Activated CD8-positive, alpha-beta T cell treated with anti-CD3 and anti-CD28 coated beads for 36 hours (primary cell): Measurements from ENCODE around the gene DUSP5. TPM values are rescaled to one million over a fixed set of nuclear protein-coding genes. Genes with fewer than 3 reads are reported as not detected.

ENCODE experiments used
- ATAC-seq: fragments of 200-7000 bp; cut with Tn5 transposase; one replicate; pipeline ENCODE4 v1.10.0; 2021; ENCODE audit warnings: mild to moderate bottlenecking, moderate library complexity
- CTCF ChIA-PET: fragments of 350-600 bp; sonication (Branson Sonifier 250); formaldehyde crosslinking; loops from one replicate; lab custom pipeline; 2021; ENCODE audit warnings: antibody characterized with exemption; lab: Charles Lee
- POLR2A ChIA-PET: fragments of 350-600 bp; sonication (Branson Sonifier 250); formaldehyde crosslinking; loops from one replicate; lab custom pipeline; 2021; ENCODE audit warnings: antibody characterized with exemption; lab: Charles Lee
- DNase-seq: peaks from one replicate; pipeline ENCODE4 v3.0.0-alpha.2; 2020
- H3K27ac Mint-ChIP-seq: one replicate; pipeline ENCODE4 v1.8.0; 2021; ENCODE audit warnings: mild to moderate bottlenecking, mixed read lengths
- H3K27me3 Mint-ChIP-seq: one replicate; pipeline ENCODE4 v1.8.0; 2021; ENCODE audit warnings: mixed read lengths
- H3K36me3 Mint-ChIP-seq: one replicate; pipeline ENCODE4 v1.8.0; 2021; ENCODE audit warnings: low read depth, mixed read lengths
- H3K4me1 Mint-ChIP-seq: one replicate; pipeline ENCODE4 v1.8.0; 2021; ENCODE audit warnings: low read depth, mixed read lengths
- H3K4me3 Mint-ChIP-seq: one replicate; pipeline ENCODE4 v1.8.0; 2021; ENCODE audit warnings: mild to moderate bottlenecking, moderate library complexity, mixed read lengths
- H3K9me3 Mint-ChIP-seq: one replicate; pipeline ENCODE4 v1.8.0; 2021; ENCODE audit warnings: mixed read lengths
- intact Hi-C: fragments of 100-400 bp; cut with micrococcal nuclease; formaldehyde crosslinking; loops from one replicate; pipeline ENCODE4 v1.10.0; 2022
- total RNA-seq, 2 experiments: library from RNA; stranded (reverse); gene quantifications; one replicate each; pipeline ENCODE4 v1.2.3, GENCODE V29; 2021
- TF ChIP-seq, protein P1 (sequence below): fragments of 200-600 bp; IDR thresholded peaks from one replicate; pipeline ENCODE4 v1.8.0; 2022; ENCODE audit warnings: antibody characterized with exemption, mild to moderate bottlenecking

DUSP5 gene
- total RNA-seq, 2 experiments from 2014 or later = 49.4 to 50.8 TPM

DNA sequence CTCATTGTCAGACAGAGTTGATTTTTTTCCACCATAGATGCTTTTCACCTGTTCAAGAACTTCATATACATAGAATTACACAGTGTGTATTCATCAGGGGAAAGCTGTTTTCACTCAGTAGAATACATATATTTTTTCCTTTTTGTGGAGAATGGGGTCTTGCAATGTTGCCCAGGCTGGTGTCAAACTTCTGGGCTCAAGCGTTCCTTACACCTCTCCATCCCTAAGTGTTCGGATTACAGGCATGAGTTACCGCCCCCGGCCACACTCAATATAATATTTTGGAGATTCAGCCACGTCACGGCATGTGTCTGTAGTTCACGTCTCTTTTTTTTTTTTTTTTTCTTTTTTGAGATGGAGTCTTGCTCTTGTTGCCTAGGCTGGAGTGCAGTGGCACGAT is 62.3 kb downstream of the DUSP5 start:
- ATAC-seq = no peak
- peaks cover 26% of the 10 kb centered on the region for H3K27me3 Mint-ChIP-seq
- TF ChIP-seq, protein P1, sequence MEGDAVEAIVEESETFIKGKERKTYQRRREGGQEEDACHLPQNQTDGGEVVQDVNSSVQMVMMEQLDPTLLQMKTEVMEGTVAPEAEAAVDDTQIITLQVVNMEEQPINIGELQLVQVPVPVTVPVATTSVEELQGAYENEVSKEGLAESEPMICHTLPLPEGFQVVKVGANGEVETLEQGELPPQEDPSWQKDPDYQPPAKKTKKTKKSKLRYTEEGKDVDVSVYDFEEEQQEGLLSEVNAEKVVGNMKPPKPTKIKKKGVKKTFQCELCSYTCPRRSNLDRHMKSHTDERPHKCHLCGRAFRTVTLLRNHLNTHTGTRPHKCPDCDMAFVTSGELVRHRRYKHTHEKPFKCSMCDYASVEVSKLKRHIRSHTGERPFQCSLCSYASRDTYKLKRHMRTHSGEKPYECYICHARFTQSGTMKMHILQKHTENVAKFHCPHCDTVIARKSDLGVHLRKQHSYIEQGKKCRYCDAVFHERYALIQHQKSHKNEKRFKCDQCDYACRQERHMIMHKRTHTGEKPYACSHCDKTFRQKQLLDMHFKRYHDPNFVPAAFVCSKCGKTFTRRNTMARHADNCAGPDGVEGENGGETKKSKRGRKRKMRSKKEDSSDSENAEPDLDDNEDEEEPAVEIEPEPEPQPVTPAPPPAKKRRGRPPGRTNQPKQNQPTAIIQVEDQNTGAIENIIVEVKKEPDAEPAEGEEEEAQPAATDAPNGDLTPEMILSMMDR = no peak
- intact Hi-C loops = no loop called here
- H3K27ac Mint-ChIP-seq = no peak overlapping the region
- no peak for DNase-seq
- ChIA-PET CTCF (interaction anchor here (1.0 to 2.6 kb wide), 6 partner anchors 11 to 253 kb away, joined by 3 to 9 read pairs (median 4); no protein-coding TSS in a partner anchor), POLR2A (interaction anchor here (1.3 kb wide), 1 partner anchor 59 kb away, joined by 3 read pairs; no protein-coding TSS in a partner anchor)
- no peaks in the 10 kb centered on the region for H3K9me3 Mint-ChIP-seq
- H3K4me1 Mint-ChIP-seq = peaks cover 8% of the 10 kb centered on the region
- H3K36me3 Mint-ChIP-seq = no peaks in the 10 kb centered on the region
- no peak overlapping the region for H3K4me3 Mint-ChIP-seq

Other genes with a start within 250 kb of the DUSP5 start
- gene SMNDC1, start 193.0 kb upstream of the DUSP5 start, total RNA-seq = 10 to 100 TPM; 39.7 to 42.4 TPM
- gene SMC3, start 69.8 kb downstream of the DUSP5 start, total RNA-seq = 10 to 100 TPM; 69.7 to 71.2 TPM
- under 1 TPM; 0.38 to 0.72 TPM for gene RBM20, start 146.4 kb downstream of the DUSP5 start, total RNA-seq